ENCODE results near the gene RNF186.
"Not testable (repeated sequence)": the region's sequence is repeated elsewhere in the genome, so short reads cannot be mapped to it uniquely, and the experiment has no call there.

The RNF186 gene

GRCh38 chr1:19814681-19815503 lies at the start of gene RNF186:
RNF186 (minus strand) TSS chr1:19815283; CDS start chr1:19815101, 182 bp downstream.
- no peak for DNase-seq (ENCODE audit: low read depth in 2 of 2)

- no peak for DNase-seq (ENCODE audit: low read depth in 2 of 2)
These were observed 49.6 kb upstream of the RNF186 start for GRCh38 chr1:19864570-19865160.

- DNase-seq (ENCODE audit: low read depth in 2 of 2): no peak
These were observed 47.9 kb upstream of the RNF186 start for GRCh38 chr1:19862944-19863343.

- DNase-seq (ENCODE audit: low read depth in 2 of 2): no peak
These were observed 46.9 kb upstream of the RNF186 start for GRCh38 chr1:19861842-19862530.

GRCh38 chr1:19861034-19861433 lies 46.0 kb upstream of the RNF186 start:
- no peak for DNase-seq (ENCODE audit: low read depth in 2 of 2)

GRCh38 chr1:19860418-19860817 lies 45.3 kb upstream of the RNF186 start:
- no peak for DNase-seq (ENCODE audit: low read depth in 2 of 2)

- DNase-seq (ENCODE audit: low read depth in 2 of 2): no peak
These were observed 44.8 kb upstream of the RNF186 start for GRCh38 chr1:19859876-19860275.

GRCh38 chr1:19858893-19859292 lies 43.8 kb upstream of the RNF186 start:
- DNase-seq (ENCODE audit: low read depth in 2 of 2): no peak

GRCh38 chr1:19854866-19855265 lies 39.8 kb upstream of the RNF186 start:
- no peak for DNase-seq (ENCODE audit: low read depth in 2 of 2)

GRCh38 chr1:19852036-19852435 lies 37.0 kb upstream of the RNF186 start:
- no peak for DNase-seq (ENCODE audit: low read depth in 2 of 2)

- no peak for DNase-seq (ENCODE audit: low read depth in 2 of 2)
These were observed 35.1 kb upstream of the RNF186 start for GRCh38 chr1:19850214-19850613.

GRCh38 chr1:19849307-19849706 lies 34.2 kb upstream of the RNF186 start:
- DNase-seq (ENCODE audit: low read depth in 2 of 2): not testable (repeated sequence)

- not testable (repeated sequence) for DNase-seq (ENCODE audit: low read depth in 2 of 2)
These were observed 32.3 kb upstream of the RNF186 start for GRCh38 chr1:19847334-19847733.

- DNase-seq (ENCODE audit: low read depth in 2 of 2): no peak
These were observed 31.3 kb upstream of the RNF186 start for GRCh38 chr1:19846338-19846737.

GRCh38 chr1:19845555-19845954 lies 30.5 kb upstream of the RNF186 start:
- no peak for DNase-seq (ENCODE audit: low read depth in 2 of 2)

- DNase-seq (ENCODE audit: low read depth in 2 of 2): no peak
These were observed 29.8 kb upstream of the RNF186 start for GRCh38 chr1:19844731-19845495.

- DNase-seq (ENCODE audit: low read depth in 2 of 2): no peak
These were observed 25.1 kb upstream of the RNF186 start for GRCh38 chr1:19840228-19840627.

GRCh38 chr1:19837866-19838265 lies 22.8 kb upstream of the RNF186 start:
- no peak for DNase-seq (ENCODE audit: low read depth in 2 of 2)

GRCh38 chr1:19835578-19835977 lies 20.5 kb upstream of the RNF186 start:
- DNase-seq (ENCODE audit: low read depth in 2 of 2): no peak

GRCh38 chr1:19831441-19831840 lies 16.4 kb upstream of the RNF186 start:
- DNase-seq (ENCODE audit: low read depth in 2 of 2): no peak

- no peak for DNase-seq (ENCODE audit: low read depth in 2 of 2)
These were observed 13.5 kb upstream of the RNF186 start for GRCh38 chr1:19828546-19828945.

GRCh38 chr1:19825298-19825697 lies 10.2 kb upstream of the RNF186 start:
- no peak for DNase-seq (ENCODE audit: low read depth in 2 of 2)
